IMR-90 (cell line): Measurements from ENCODE around the gene PI4KA. TPM values are rescaled to one million over a fixed set of nuclear protein-coding genes. Genes with fewer than 3 reads are reported as not detected.

Experiments used
- ATAC-seq: fragments of 200-7000 bp; cut with Tn5 transposase; 2 replicates; pipeline ENCODE4 v1.9.1; 2020; ENCODE audit warnings: low read depth, mild to moderate bottlenecking, moderate library complexity
- BruUV-seq: library from RNA; stranded (reverse); fragments of 400-500 nt; replicated peaks from 2 replicates; lab custom pipeline; 2021; lab: Mats Ljungman, UMichigan
- CTCF ChIA-PET: fragments of 300-600 bp; formaldehyde crosslinking; extraction: SDS; loops from one replicate; lab custom pipeline; 2021; ENCODE audit warnings: antibody characterized with exemption; lab: Yijun Ruan, JAX
- POLR2A ChIA-PET: fragments of 300-600 bp; sonication (Branson Sonifier 250); formaldehyde crosslinking; loops from one replicate; lab custom pipeline; 2022; ENCODE audit warnings: antibody characterized with exemption; ENCODE audit not compliant: unreplicated experiment; lab: Charles Lee
- DNase-seq: peaks from one replicate; pipeline ENCODE4 v3.0.0; 2013
- H2AFZ ChIP-seq: replicated peaks from 2 replicates; pipeline ENCODE3; 2013; ENCODE audit warnings: low read length, mild to moderate bottlenecking; ENCODE audit not compliant: poor library complexity
- H2AK5ac ChIP-seq: 2 replicates; pipeline ENCODE4 v1.6.1; 2013; ENCODE audit warnings: low read depth, low read length, inconsistent platforms
- H2AK9ac ChIP-seq: replicated peaks from 2 replicates; pipeline ENCODE3; 2013; ENCODE audit warnings: mild to moderate bottlenecking, low read depth, low read length, moderate library complexity; ENCODE audit not compliant: poor library complexity
- H2BK120ac ChIP-seq: 2 replicates; pipeline ENCODE4 v1.6.1; 2013; ENCODE audit warnings: low read depth, low read length, inconsistent platforms
- H2BK15ac ChIP-seq: 3 replicates; pipeline ENCODE4 v1.6.1; 2013; ENCODE audit warnings: low read depth, low read length, inconsistent platforms
- H2BK20ac ChIP-seq: 2 replicates; pipeline ENCODE4 v1.6.1; 2013; ENCODE audit warnings: low read depth, mild to moderate bottlenecking, inconsistent platforms, low read length, moderate library complexity
- H2BK5ac ChIP-seq: 2 replicates; pipeline ENCODE4 v1.6.1; 2013; ENCODE audit warnings: mild to moderate bottlenecking, low read depth, low read length, inconsistent platforms; ENCODE audit not compliant: poor library complexity, severe bottlenecking
- H3K14ac ChIP-seq: replicated peaks from 2 replicates; pipeline ENCODE4 v1.6.1; 2013; ENCODE audit warnings: low read depth, low read length, inconsistent platforms
- H3K18ac ChIP-seq: 2 replicates; pipeline ENCODE4 v1.6.1; 2013; ENCODE audit warnings: low read depth, low read length, control low read depth
- H3K23ac ChIP-seq: 2 replicates; pipeline ENCODE4 v1.6.1; 2013; ENCODE audit warnings: low read depth, low read length, inconsistent platforms
- H3K27ac ChIP-seq: 2 replicates; pipeline ENCODE4 v1.5.1; 2013; ENCODE audit warnings: mild to moderate bottlenecking, control low read depth, low read length; ENCODE audit not compliant: insufficient read depth
- H3K27me3 ChIP-seq: 2 replicates; pipeline ENCODE4 v1.6.1; 2013; ENCODE audit warnings: low read length; ENCODE audit not compliant: control insufficient read depth, insufficient read depth
- H3K36me3 ChIP-seq: 2 replicates; pipeline ENCODE4 v1.6.1; 2013; ENCODE audit warnings: low read length, mixed read lengths; ENCODE audit not compliant: control insufficient read depth, insufficient read depth
- H3K4ac ChIP-seq: 2 replicates; pipeline ENCODE4 v1.6.1; 2013; ENCODE audit warnings: low read depth, low read length, inconsistent platforms
- H3K4me1 ChIP-seq: 2 replicates; pipeline ENCODE4 v1.6.1; 2013; ENCODE audit warnings: low read length, mixed read lengths; ENCODE audit not compliant: control insufficient read depth, insufficient read depth
- H3K4me2 ChIP-seq: 2 replicates; pipeline ENCODE4 v1.6.1; 2013; ENCODE audit warnings: low read depth, mild to moderate bottlenecking, control low read depth, low read length, moderate library complexity
- H3K4me3 ChIP-seq: 2 replicates; pipeline ENCODE4 v1.5.1; 2013; ENCODE audit warnings: low read depth, mild to moderate bottlenecking, control low read depth, low read length, moderate library complexity; ENCODE audit not compliant: insufficient read depth
- H3K56ac ChIP-seq: 2 replicates; pipeline ENCODE4 v1.6.1; 2013; ENCODE audit warnings: low read length, inconsistent platforms; ENCODE audit not compliant: insufficient read depth; ENCODE audit errors: extremely low read depth
- H3K79me1 ChIP-seq, 2 experiments: 2 replicates each; pipeline ENCODE4 v1.6.1; 2013; ENCODE audit warnings: low read length in 2 of 2, inconsistent platforms in 1 of 2, low read depth in 1 of 2
- H3K9ac ChIP-seq: 2 replicates; pipeline ENCODE4 v1.6.1; 2013; ENCODE audit warnings: low read depth, low read length, control low read depth
- H3K9me1 ChIP-seq: 2 replicates; pipeline ENCODE4 v1.6.1; 2013; ENCODE audit warnings: low read length, inconsistent platforms; ENCODE audit not compliant: insufficient read depth
- H3K9me3 ChIP-seq: 2 replicates; pipeline ENCODE4 v1.6.1; 2013; ENCODE audit warnings: low read length; ENCODE audit not compliant: control insufficient read depth, insufficient read depth
- H4K20me1 ChIP-seq: 2 replicates; pipeline ENCODE4 v1.6.1; 2013; ENCODE audit warnings: low read length, inconsistent platforms; ENCODE audit not compliant: insufficient read depth
- H4K5ac ChIP-seq: 2 replicates; pipeline ENCODE4 v1.6.1; 2013; ENCODE audit warnings: mild to moderate bottlenecking, low read depth, low read length, control low read depth
- H4K8ac ChIP-seq, 2 experiments: 2 replicates each; pipeline ENCODE4 v1.6.1; 2013; ENCODE audit warnings: low read depth in 2 of 2, low read length in 2 of 2, control low read depth in 1 of 2, inconsistent platforms in 1 of 2
- H4K91ac ChIP-seq: 2 replicates; pipeline ENCODE4 v1.6.1; 2013; ENCODE audit warnings: low read depth, low read length, inconsistent platforms; ENCODE audit not compliant: insufficient read depth
- BHLHE40 ChIP-seq: fragments of 150-350 bp; IDR thresholded peaks from 2 replicates; pipeline ENCODE4 v1.6.1; 2016; ENCODE audit warnings: mild to moderate bottlenecking, low read depth, low read length
- MXI1 ChIP-seq: IDR thresholded peaks from 2 replicates; pipeline ENCODE4 v1.6.1; 2012; ENCODE audit warnings: low read depth, mild to moderate bottlenecking, low read length, moderate library complexity, borderline replicate concordance
- POLR2A ChIP-seq: IDR thresholded peaks from 2 replicates; pipeline ENCODE4 v1.6.1; 2012; ENCODE audit warnings: mild to moderate bottlenecking, low read depth, low read length
- WGBS, 2 experiments: methylation state at CpG; one replicate each; pipeline versions ENCODE4 v1.1.5 to v1.1.7; 2013; ENCODE audit warnings: missing lambda C conversion rate in 2 of 2; ENCODE audit not compliant: insufficient read length in 1 of 2; ENCODE audit errors: extremely low coverage in 2 of 2; 5-methylcytosine and 5-hydroxymethylcytosine counted together
- dilution Hi-C: fragments of 300-500 bp; cut with HindIII; formaldehyde crosslinking; loops from one replicate; pipeline ENCODE4 v1.14.3; 2018; ENCODE audit warnings: low sequenced_read_pairs; ENCODE audit not compliant: unreplicated experiment
- in situ Hi-C: fragments of 300-500 bp; cut with MboI; formaldehyde crosslinking; loops from 3 replicates; pipeline ENCODE4 v1.14.3; 2019; ENCODE audit warnings: low sequenced_read_pairs, inconsistent platforms, mixed read lengths
- intact Hi-C: fragments of 100-400 bp; cut with micrococcal nuclease; formaldehyde crosslinking; loops from 2 replicates; pipeline ENCODE4 v1.10.0; 2022
- polyA plus RNA-seq, 3 experiments: library from polyadenylated mRNA; depleted of rRNA; stranded (reverse); fragments of >200 nt; gene quantifications; 2 replicates each; pipeline ENCODE4 v1.2.3, GENCODE V29; 2012; ENCODE audit warnings: low replicate concordance in 1 of 3
- total RNA-seq: library from RNA; depleted of rRNA; stranded (reverse); fragments of >200 nt; gene quantifications from 2 replicates; pipeline ENCODE4 v1.2.3, GENCODE V29; 2012

The PI4KA gene
- total and polyA plus RNA-seq, 2 of the 4 experiments (the other 2 are of a cell fraction), result 16.8 to 35.5 TPM

GRCh38 chr22:20775342-20775895, 83.2 kb downstream of the PI4KA start:
- Histone ChIP-seq H2BK20ac (no peak overlapping the region), H2AK5ac (no peak overlapping the region), H3K27ac (no peak overlapping the region), H3K4ac (no peak overlapping the region), H4K20me1 (no peaks in the 10 kb centered on the region; the same call in 1 of the 2 replicates), H3K4me3 (no peak overlapping the region), H3K27me3 (no peaks in the 10 kb centered on the region), H4K91ac (no peak overlapping the region), H2BK15ac (no peak overlapping the region), H3K4me1 (peaks cover 5% of the 10 kb centered on the region), H3K14ac (no peak overlapping the region), H3K9me1 (peaks cover 12% of the 10 kb centered on the region), H3K4me2 (no peak overlapping the region), H2BK5ac (no peak overlapping the region), H3K79me1 (peaks cover 0 to 13% of the 10 kb centered on the region in 2 experiments; a peak in 2 of 4 replicates), H3K9ac (no peak overlapping the region), H3K23ac (no peak overlapping the region), H3K18ac (no peak overlapping the region), H2AK9ac (no peak overlapping the region), H2AFZ (no peak overlapping the region), H4K8ac (no peak overlapping the region), H3K9me3 (no peaks in the 10 kb centered on the region), H3K36me3 (peaks cover 4% of the 10 kb centered on the region; the same call in 1 of the 2 replicates), H3K56ac (no peak overlapping the region), H2BK120ac (no peak overlapping the region), H4K5ac (no peak overlapping the region)
- TF ChIP-seq BHLHE40 (no peak), MXI1 (no peak), POLR2A (no peak)
- dilution Hi-C loops, result no loop called here
- in situ Hi-C loops, result no loop called here
- intact Hi-C loops, result no loop called here
- ATAC-seq (no peak), DNase-seq (no peak)
- ChIA-PET POLR2A (no interaction called here), CTCF (no interaction called here)
- no CpG with 5 or more reads among the region's 4 CpGs for WGBS, 2 experiments
- BruUV-seq, result no TSS peak
